NCI-H526 (cell line): Measurements from ENCODE around the gene DAGLB.
"Not testable (repeated sequence)": the region's sequence is repeated elsewhere in the genome, so short reads cannot be mapped to it uniquely, and the experiment has no call there.

Source experiments
- DNase-seq, 2 experiments: peaks; one replicate each; lab custom pipeline; 2025; lab: John Stamatoyannopoulos, UW

The DAGLB gene

DNA sequence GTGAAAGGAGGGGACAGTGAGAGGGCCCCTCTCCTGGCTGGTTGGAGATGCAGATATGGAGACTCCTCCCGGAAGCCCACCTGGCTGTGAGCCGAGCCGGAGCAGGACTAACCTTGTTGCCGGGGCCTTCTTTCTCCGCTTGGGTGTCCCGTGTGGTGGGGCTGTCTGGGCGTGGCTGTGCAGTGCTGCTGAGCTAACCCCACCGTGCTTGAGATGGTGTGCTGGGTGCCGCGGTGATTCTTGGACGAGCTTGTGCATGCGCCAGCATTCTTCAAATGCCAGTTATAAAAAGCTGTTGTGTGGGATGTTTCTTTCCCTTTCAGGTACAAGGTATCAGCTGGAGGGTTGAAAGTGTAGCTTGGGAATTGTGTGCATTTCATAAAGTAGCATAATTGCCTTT, 48.8 kb downstream of the DAGLB start:
- no peak for DNase-seq

DNA sequence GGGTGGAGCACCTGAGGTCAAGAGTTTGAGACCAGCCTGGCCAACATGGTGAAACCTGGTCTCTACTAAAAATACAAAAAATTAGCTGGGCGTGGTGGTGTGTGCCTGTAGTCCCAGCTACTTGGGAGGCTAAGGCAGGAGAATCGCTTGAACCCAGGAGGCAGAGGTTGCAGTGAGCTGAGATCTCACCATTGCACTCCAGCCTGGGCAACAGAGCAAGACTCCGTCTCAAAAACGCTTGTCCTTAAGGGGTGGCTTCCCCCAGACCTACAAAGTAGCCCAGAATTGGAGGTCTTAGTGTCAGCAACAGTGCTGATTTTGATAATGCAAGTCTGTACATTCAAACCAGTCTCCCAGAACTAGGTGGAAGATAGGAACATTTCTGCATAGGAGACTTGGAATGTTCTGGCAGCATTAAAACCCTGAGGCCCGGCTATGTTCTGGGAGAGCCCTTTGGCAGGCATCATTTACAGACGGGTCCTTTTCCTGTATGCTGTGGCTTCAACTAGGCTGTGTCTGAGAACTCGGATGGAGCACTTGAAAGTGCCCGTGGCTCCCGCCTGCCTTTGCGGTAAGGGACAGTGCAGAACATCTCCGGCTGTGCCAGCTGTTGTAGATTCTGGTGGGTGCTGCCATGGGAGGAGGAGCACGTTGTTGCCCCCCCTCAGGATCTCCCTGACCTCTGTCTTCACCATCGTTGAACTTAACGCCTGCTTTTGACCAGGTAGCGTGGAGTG, 49.8 kb downstream of the DAGLB start:
- DNase-seq = not testable (repeated sequence)

DNA sequence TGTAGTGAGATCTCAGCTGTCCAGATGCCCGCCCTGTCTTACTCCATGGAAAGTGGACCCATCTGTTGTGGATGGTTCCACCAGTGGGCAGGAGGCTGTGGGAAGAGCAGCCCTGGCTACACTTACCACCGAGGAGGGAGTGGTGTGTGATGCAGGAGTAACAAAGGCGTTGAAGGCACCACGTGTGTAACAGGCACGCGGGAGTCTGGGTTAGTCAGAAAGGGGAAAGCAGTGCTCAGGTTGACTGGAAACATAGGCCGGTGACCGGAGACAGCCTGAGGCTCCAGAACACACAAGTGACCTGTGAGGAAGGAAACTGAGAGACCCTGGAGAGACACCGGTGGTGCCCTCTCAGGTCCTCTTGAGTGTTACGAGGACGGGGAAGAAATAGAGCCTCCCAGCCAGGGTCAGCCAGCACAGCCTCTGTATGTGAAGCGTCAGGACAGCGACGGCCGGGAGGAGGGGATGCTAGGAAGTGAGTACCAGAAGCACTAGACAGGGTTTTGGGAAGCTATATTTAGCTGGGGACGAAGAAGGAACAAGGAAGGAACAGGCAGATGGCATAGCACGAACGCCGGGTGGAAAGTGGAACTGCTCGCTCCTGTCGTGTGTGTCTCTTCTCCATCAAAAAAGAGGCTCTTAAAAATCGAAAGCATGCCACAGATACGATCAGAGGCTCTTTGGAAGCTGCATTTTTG, 51.7 kb downstream of the DAGLB start:
- DNase-seq = no peak

DNA sequence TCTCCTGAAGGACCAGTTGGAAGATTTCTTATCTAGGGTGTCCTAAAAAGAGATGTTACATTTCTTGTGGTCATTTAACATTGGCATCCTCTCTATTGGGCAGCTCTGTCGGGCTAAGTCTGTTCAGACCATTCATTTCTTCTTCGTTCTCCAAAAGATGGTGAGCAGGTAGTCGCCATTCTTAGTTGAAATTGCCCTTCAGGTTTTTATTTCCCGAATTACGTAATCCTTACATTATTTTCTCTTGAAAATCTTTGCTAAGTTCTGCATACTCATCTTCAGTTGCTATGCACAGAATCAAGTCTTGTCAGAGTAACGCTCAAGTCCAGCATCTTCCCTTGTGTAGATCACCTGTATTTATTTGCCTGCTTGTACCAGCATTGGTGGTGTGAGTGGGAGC, 53.6 kb downstream of the DAGLB start:
- no peak for DNase-seq

DNA sequence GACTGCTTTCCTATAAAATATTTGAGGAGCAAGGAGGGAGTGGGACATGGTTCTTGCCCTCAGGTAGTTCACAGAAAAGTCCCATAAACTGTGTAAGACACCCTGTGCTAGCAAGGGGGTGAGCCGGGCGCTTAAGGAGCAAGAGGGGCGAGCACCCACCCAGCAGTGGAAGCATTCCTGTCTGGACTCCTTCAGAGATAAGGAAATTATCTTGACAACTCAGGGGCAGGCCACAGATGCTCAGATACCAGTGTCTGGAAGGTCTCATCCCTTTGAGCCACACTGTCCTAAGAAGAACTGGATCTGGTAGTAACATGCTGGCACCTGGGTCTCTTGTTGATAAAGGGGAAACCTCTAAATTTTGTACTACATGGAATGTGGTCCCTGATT, 54.1 kb downstream of the DAGLB start:
- DNase-seq = no peak

DNA sequence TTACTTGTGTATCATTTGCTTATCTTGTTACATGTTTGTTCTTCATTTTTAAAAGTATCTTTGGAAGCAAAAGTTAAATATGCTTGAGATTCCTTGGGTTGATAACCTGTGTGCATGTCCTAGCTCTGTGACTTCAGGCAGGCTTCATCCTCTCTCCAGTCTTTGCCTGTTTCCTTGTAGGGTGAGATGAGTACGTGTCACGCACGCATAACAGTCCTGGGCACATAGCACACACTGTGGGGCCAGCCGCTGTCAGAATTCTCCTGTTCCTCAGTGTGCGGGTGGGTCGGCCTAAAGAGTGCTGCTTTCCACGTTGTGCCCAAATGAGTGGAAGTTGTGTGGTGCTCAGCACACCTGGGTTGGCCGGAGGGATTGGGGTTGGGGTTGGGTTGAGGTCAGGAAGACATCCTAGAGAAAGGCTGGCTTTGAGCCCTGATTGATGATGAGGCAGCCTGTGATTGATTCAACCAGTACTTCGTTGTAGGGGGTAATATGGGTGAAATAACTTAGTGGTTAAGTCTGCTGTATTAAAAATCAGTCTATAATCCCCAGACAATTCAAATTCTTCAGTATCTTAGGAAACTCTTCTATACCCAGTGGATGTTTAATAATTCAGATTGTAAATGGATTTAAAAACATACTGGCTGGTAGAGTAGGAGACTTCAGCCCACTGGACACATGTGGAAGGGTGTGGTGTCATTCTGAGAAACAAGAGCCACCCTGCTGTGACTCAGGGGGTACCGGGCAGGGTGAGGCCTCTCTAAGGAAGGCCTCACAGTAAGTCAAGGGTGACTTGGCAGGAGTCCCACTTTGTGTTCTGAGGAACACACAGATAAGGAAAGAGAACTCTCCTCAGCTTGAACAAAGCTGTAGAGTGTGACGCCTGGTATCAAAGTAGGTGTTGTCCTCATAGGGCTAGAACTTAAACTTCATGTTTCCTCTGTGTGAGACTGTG, 54.8 kb downstream of the DAGLB start:
- DNase-seq = no peak

DNA sequence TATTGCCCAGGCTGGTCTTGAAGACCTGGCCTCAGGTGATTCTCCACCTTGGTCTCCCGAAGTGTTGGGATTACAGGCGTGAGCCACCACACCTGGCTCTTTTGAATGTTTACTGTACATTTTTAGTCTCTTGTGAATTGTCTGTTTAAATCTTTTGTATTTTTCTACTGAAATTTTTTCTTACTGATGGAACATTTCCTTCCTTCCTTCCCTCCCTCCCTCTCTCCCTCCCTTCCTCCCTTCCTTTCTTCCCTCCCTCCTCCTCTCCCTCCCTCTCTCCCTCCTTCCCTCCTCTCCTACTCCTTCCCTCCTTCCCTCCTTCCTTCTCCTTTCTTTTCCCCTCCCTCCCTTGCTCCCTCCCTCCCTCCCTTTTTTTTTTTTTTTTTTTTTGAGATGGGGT, 58.0 kb downstream of the DAGLB start:
- no peak for DNase-seq

DNA sequence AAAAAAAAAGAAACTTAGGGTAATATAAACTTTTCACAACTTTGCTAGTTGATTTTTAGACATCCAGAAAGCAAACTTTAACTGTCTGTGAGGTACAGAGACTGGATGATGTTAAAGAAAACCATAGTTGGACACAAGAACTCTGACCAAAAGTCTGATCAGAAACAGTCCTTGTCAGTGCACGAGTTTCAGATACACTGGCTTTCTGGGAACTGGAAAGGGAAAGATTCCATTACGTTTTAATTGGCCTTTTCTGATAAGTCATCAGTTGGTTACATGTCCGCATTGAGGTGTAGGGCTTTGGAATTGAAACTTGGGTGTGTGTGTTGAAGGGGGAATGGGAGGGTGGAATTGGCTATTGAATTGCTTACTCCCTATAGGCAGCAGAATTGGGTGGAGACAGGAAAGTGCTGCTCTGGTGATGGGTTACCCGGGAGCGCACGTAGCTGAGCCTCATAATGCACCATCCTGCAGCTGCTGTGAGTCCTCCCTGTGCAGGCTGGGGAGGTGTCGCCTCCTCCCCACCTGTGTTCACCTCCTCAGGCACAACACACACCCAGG, 59.9 kb downstream of the DAGLB start:
- no peak for DNase-seq

DNA sequence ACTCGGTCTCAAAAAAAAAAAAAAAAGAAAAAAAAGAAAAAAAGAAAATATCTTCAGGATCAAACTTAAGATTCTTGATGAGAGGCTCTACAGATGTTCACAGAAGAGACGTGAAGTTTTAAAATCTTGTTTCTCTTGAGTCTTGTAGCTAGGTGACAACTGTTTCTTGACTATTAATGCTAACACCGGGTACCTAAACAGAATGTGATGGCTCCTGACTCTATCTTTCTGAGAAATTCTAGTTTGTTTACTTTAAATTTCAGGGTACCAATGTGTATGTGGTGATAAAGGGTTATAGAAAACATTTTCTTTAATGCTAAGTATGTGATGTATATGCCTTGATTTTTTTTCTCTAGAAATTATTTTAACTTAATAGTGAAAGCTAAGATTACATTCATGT, 61.0 kb downstream of the DAGLB start:
- DNase-seq = no peak

DNA sequence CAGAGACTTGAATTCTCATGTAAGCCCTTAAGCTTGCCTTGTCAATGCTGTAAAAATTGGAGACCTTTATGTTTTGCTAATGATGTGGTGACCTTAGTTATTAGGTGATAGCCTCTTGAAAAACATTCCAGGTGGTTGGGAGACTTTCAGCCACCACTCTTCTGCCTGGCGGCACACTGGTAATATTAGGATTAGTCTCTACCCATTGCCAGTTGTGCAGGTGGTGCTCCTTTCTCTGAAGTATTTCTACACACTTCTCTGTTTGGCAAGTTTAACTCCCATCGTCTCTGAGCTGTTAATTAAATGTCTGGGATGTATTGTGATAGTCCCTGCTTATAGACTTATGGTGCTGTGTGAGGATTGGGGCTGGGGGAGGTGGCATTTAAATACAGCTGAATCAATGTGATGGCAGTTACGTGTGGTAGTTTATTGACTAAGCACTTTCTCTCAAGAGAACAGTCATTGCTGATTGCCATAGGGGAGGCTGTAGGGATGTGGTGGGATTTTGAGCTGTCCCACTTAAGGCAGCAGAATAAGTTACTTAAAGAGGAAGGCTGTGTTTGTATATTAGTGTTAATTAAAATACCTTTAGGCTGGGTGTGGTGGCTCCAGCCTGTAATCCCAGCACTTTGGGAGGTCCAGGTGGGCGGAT, 61.7 kb downstream of the DAGLB start:
- DNase-seq = peak in 1 of 2 experiments; percentile 10

DNA sequence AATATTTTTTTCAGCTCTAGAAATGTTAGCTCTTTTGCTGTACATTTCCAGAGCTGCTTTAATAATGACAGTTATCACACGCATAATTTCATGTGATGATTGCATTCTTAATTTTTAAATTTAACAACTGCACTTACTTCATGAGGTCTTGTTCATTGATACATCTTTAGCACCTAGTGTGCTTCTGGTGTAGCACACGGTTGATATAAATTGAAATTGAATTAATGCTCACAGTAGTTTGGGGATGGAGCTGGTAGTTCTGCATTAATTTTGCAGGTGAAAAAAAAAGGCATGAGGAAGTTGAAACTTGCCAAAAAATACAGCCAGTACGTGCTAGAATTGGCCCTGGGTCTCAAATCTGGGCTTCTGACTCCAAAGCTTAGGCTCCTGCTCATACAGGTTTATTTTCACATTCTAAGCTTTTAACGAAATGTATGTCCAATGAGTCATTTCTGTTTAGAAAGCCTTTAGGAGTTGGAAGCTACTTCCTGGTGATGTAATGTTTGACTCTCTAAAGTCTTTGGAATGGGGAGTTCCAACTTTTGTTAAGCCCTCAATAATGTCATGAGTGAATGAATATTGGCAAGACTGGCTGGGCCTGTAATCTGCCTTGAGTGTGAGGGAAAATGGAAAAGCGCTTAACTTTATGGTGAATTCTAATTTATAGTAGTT, 62.5 kb downstream of the DAGLB start:
- no peak for DNase-seq

DNA sequence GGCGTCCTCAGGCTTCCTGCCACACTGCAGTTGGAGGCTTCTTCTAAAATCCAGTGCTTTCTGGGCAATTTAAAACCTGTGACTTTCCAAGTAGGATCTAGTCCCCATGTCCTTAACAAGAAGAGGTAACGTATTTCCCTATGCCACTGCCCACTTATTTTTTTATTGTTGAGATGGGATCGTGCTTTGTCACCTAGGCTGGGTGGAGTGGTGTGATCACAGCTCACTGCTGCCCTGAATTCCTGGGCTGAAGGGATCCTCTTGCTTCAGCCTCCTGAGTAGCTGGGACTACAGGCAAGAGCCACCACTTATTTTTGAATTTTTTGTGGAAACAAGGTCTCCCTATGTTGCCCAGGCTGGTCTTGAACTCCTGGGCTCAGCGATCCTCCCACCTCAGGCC, 63.4 kb downstream of the DAGLB start:
- DNase-seq = no peak

DNA sequence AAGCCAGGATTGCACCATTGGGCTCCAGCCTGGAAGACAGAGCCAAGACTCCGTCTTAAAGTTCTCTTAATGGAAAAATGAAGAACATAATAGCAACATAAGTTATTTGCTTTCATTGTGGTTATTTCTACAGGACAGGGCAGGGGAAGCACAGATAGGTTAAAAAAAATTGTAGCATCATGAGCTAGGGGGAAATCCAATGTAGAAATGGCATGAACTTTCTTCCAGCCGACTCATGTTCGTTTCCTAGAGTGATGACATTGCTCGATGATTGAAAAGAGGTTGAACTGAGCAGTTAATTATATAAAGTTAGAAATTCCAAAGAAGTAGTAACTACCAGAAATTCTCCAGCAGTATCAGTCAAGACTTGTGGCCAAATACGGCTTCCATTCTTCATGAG, 64.9 kb downstream of the DAGLB start:
- DNase-seq = no peak

DNA sequence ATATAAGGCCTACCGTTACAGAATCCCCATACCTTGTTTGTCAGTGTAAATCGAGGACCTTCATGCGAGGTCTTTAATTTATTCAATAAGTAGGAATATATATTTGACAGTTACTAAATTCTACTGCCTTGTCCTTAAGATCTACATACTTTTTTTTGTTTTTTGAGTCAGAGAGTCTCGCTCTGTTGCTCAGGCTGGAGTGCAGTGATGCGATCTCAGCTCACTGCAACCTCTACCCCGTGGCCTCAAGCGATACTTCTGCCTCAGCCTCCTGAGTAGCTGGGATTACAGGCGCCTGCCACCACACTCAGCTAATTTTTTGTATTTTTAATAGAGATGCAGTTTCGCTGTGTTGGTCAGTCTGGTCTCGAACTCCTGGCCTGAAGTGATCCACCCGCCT, 65.9 kb downstream of the DAGLB start:
- DNase-seq = not testable (repeated sequence)

DNA sequence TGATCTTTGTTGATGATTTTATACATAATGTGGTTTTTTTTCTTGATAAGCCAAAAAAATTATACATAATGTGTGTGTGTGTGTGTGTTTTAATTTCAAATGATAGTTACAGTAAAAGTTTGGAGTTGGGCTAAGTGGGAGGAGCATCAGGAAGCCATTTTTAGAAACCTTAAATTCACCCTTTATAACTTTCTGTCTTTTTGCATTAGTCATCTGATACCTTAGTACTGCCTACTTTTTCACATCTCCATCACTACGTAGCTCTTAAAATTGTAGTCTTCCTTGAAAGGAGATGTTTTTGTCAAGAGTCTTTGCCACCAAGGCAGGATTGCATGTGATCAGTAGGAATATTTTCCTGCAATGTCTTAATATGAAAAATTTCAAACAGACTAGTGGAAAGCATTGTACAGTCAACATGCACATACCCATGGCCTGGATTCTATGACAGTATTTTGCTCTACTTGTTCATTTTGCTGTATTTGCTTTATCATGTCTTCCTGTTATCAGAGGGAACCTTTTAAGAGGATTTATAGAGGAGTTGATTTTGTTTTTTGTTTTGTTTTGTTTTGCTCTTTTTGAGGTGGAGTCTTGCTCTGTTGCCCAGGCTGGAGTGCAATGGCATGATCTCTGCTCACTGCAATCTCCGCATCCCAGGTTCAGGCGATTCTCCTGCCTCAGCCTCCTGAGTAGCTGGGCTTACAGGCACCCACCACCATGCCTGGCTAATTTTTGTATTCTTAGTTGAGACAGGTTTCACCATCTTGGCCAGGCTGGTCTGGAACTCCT, 67.3 kb downstream of the DAGLB start:
- DNase-seq = no peak

DNA sequence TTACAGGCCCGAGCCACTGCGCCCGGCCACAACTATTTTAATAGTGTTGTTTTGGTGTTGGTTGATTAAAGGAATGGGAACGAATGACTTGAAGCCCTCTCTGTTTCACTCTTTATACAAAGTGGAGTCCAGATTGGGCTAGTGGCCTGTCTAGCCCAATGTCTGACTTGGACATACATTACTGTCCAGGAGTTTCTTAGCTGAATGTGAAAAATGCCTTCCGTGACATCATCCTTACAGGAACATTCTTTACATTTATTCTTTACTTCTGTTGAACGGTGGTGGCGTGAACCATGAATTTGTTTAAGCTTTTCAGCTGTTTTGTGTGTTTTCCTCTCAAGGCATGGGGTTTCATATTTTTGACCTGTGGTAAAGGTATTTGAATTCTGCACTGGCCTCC, 67.9 kb downstream of the DAGLB start:
- DNase-seq = no peak

DNA sequence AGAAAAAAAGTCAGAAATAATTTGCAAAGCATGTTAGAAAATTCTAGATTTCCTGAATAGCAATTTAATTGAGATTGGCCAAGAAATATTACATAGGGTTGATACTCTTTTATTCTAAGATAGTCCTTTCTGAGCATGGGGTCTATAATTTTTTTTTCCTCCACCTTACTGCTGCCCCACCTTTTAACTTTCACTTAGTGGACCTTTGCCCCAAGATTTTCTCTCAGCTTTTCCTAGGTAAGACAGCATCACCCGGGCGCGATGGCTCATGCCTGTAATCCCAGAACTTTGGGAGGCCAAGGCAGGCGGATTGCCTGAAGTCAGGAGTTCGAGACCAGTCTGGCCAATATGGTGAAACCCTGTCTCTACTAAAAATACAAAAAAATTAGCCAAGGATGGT, 69.2 kb downstream of the DAGLB start:
- not testable (repeated sequence) for DNase-seq

DNA sequence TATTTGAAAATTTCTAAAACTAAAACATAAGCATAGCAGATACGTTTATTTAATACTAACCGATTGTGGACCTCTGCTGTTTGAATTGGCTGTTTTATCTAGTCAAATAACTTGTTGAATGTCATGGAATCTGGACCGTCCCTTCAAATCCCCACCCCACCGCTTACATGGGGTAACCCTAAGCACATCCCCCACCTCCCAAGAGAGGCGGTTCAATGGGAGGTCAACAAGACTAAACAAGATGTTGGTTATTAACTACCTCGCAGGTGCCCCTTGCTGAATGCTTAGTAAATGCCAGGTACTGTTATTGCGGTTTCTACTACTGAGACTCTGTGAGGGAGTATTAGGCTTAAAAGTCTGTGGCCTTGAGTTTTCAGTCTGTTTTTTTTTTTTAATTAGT, 70.9 kb downstream of the DAGLB start:
- no peak for DNase-seq

DNA sequence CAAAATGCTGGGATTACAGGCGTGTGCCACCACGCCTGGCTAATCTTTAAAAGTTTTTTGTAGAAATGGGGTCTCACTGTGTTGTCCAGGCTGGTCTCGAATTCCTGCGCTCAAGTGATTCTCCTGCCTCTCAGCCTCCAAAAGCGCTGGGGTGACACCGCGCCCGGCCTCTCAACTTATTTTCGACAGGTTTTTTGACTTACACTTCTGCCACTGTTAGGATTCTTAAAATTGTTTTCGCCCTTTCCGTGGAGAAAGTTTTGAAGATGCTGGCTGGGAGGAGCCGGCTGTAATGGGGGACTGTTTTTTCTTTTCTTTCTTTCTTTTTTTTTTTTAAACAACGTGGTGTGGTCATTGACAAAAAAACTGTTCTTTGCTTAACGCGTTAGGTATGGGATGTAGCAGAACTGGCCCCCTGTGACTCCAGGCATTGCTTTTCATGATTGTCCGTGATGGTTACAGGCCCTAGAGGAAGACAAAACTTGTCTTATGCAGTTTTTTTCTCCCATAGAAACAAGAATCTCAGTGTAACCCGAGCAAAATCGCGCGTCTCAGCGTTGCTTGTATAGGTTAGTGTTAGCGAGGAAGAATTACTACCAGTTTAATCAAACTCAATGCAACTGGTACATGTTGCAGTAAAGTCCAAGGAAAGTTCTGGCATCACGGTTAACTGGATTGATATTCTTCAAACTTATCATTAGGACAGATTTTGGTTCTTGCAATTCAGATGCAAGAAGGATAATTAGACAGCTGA, 72.2 kb downstream of the DAGLB start:
- peak in 1 of 2 experiments; percentile 37 for DNase-seq
